ENCODE measurements around the gene MAP2K3.

DNA sequence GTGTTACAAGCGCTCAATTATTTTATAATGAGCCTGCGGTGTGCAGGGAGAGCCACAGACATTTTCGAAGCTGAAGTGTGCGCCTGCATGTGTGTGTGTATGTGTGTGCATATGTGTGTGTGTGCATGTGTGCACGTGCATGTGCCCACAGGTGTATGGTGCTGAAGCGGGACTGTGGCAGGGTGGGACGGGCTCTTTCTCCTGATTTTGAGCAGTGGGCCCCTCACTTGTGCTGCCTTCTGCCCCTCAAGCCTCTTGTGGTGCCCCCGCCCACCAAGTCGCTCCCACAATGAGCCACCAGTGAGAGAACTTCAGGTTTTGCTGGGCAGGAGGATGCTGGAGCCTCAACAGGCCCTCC lies 75.0 kb downstream of the MAP2K3 start:
- TF ChIP-seq EZH2 (IDR thresholded peaks at IDR 0.05) (no peak), POLR2AphosphoS5 (IDR thresholded peaks at IDR 0.05; ENCODE audit: borderline replicate concordance, low read depth, low read length) (no peak)
